NCI-H510A treated with DMSO at 0.1 percent for 48 hours (cell line): ENCODE measurements around the gene SULT4A1.

Experiments used
- DNase-seq: peaks from one replicate; lab custom pipeline; 2025; lab: John Stamatoyannopoulos, UW

SULT4A1 gene

DNA sequence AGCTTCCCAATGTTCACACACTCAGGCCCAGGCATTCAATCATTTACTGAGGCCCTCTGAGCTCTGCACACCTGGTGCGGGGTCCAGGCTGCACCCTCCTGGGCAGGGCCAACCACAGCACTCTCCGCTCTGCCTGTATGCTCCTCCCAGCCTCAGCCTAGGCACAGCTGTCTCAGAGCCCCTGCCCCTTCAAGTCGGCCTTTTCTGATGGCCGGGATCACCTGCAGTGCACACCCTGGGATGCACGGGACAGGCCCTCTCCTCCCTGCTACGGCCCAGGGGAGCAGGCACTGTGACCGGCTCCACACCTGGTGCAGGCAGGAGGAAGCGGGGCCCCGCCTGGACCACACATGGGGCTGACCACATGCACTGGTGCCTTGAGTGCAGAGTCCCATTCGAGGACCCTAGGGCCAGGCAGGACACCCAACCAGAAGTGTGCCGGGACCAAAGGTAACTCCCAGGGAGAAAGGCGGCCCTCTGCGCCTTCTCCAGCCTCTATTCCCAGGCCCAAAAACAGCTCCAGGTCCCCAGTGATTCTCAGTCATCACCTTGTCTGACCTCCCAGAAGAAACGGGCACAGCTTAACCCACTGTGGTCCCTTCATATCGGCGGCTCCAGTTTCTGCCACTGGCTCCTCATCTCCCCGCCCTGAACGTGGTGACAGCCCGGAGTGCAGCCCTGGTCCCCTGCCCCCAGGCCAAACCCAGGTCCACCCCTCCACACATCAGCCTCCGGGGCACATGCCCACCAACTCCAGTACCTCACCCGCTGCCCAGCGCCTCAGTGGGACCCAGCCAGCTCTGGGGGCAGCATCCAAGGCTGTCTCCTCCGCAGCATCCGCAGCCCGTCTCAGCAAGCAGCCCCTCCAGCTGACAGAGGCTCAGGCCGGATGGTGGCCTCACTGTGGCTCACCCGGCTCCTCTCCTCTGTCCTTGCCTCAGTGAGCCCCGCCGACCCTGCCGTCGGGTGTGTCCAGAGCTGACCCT is 17.5 kb downstream of the SULT4A1 start:
- no peak for DNase-seq

DNA sequence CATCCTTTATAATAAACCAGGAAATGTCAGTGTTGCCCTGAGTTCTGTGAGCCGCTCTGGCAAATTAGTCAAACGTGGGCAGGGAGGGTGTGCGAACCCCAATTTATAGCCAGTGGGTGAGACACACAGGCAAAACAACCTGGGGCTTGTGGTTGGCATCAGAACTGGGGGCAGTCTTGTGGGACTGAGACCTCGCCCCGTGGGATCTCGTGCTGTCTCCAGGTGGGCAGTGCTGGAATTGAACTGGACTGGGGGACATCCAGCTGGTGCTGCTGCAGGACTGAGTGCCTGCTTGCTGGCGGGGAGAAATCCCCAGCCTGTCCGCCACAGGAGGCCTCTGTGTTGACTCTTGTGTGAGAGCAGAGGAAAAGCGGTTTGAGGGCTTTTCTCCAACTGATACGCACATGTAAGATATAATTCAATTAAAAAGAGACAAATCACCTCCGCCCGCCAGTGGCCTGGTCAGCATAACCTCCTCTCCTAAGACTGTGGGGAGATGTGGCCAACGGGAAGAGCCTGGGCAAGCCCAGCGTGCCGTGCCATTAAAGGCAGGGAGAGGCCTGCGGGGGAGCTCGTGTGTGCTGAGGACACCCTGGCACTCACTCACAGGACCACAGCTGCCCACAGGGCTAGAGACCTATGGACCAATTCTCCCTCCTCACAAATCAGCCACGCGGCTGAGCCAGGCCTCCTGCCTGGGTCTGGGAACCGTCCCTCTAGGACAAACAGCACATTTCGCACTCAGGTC is 18.4 kb downstream of the SULT4A1 start:
- DNase-seq: no peak

DNA sequence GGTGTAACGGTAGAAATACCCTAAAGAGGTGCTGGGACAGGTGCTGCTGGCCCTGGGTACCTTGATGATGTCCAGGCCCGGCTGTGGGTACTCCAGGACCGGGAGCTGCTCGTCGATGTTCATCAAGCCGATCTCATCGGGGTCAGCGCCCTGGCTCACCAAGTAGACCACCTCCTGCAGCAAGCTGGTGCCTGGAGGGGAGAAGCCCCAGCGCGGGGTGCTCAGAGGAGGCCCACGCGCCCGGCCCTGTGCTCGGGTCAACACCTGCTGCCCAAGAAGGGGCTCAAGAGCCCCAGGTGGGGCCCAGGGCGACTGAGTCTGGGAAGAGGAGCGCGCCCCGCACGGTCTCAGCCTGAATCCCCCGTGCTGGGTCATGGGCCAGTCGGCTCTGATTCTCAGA is 20.6 kb downstream of the SULT4A1 start:
- no peak for DNase-seq

DNA sequence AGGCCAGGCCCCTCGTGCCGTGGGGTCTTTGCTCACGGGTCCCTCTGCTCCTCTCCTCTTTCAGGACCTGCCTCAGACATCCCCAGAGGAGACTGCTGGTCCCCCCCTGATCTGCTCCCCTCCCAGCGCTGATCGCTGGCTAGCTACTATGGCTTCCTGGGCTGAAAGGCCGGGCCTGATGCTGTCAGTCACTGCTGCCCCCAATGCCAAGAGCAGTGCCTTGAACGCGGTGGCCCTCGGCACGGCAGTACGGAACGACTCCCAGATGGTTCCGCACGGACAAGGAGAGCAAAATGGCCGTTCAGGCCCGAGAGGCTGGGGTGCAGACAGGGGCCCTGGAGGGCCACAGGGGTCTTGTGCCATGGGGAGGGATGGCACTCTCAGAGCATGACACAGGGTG is 21.5 kb downstream of the SULT4A1 start:
- DNase-seq: no peak

DNA sequence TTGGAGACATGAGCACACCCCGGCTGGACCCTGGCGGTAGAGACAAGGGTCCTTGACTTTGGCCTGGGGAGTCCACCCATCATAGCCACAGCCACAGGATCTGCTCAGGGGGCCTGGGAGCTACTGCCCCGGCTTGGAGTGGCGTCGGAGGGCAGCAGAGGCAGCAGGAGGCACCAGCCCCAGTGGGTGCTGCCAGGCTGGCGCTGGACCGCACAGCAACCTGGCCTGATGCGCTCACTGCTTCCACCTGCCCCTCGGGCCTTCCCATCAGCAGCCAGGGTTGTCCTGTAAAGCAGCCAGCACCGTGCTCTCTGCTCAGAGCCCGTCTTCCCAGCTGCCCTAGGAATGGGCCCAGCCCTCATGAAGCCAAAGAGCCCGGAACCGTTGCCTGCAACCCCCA is 21.9 kb downstream of the SULT4A1 start:
- no peak for DNase-seq

DNA sequence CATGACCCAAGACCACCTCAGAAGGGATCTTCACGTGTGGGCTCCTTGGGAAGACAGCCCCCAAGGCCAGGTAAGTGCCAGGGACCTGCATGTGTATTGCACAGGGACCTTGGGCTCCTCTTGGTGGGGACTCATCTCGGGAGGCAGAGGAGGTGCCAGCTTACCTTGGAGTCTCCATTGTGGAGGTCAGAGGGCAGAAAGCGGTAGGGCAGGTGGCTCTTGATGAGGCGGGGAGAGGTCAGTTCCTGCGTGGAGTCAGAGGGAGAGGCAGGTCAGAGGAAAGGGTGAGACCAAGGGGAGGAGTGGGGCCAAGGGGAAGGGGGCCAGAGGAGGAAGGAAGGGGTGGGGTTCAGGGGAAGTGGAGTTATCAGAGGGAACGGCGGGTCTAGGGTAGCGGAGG is 22.5 kb downstream of the SULT4A1 start:
- DNase-seq: no peak

DNA sequence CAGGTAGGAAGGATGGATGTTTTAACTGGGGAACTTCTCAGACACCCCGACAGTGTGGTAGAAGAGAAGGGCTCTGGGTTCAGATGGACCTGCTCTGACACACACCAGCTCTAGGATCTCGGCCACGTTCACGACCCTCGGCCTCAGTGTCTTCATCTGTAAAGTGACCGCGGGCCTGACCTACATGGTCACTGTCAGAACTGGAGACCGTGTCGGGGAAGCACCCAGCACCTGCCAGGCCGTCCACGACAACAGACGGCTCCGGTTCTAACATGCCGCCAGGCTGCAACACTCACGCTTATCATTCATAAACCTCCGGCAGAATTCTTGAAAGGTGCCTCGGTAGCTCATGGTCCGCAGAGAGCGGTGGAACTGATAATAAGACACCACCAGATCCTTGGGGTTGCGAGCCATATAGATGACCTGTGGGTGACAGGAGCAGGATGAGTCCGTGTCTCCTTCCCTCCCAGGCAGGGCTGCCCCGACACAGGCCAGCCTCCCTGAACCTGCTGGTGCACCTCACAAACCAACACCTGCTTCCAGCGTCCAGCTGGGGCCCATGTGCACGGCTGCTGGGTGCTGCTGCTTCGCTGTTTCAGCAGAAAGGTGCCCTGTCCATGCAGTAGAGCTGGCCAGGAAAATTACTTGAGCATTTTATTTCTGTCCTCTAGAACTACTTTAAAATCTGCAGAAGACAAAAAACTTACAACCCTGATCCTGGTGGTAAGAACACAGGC is 23.6 kb downstream of the SULT4A1 start:
- DNase-seq: no peak

DNA sequence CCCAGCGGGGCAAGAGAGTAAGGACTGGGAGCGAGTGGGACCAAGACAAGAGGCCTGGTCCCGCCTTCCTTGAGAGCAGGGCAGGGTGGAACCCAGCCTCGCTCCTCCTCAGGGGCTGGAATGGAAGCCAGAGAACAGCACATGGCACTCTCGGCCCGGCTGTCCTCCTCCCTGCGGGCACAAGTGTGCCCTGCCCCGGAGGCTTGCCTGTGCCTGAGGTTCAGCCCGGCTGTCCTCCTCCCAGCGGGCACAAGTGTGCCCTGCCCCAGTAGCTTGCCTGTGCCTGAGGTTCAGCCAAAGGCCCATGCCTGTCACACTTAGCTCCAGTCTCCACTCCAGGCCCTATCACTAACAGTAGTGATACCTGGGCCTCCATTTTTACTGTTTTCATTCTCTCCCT is 24.2 kb downstream of the SULT4A1 start:
- no peak for DNase-seq

DNA sequence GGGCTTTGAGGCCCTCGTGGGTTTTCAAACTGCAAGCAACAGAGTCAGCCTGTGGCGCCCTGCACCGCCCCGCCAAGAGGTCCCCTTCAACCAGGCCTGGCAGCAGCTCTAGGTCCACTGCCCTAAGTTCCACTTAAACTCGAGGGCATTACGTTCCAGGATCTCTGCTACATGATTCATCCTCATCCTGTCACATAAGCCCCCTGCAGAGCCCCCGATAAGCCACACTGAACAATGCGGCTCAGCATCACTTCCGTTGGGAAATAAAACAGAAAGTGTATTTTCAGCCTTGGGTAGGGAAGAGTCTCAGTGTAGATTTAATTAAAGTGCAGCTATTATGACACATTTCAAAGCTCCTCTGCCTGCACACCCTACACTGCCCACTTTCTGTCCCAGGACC is 24.6 kb downstream of the SULT4A1 start:
- DNase-seq: no peak

DNA sequence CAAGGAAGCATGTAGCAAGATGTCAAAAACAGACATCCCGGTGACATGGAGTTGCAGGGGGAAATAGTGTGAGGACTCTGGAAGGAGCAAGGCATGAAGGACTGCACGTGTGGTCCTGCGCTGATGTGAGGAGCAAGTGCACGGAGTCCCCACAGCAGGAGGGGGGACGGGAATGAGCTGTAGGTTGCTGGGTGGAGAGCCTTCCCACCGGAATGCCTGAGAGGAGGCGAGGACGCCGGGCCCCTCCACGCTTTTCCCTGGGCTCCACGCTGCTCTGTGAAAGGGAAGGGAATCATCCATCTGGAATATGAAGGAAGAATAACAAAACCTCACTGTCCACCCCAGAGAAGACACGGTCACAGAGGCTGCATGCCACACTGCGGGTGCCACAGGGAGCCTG is 26.6 kb downstream of the SULT4A1 start:
- no peak for DNase-seq

DNA sequence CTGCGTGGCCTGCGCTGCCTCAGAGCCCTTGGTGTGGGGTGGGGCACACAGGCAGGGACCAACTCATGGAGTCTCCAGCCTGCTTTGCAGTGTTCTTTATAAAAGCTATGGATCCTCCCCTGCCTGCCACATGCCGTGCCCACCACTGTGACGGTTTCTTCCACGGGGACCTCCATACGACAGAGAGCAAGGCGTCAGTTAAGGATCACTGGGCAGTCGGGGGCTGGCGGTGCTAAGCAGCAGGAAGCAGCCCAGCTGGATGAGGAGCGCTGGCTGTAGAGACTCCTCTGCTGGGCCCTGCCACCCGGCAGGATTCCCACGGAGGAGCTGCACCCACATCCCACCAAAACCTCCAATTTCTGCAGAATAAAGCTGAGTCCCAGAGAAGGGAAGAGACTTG is 27.1 kb downstream of the SULT4A1 start:
- no peak for DNase-seq

DNA sequence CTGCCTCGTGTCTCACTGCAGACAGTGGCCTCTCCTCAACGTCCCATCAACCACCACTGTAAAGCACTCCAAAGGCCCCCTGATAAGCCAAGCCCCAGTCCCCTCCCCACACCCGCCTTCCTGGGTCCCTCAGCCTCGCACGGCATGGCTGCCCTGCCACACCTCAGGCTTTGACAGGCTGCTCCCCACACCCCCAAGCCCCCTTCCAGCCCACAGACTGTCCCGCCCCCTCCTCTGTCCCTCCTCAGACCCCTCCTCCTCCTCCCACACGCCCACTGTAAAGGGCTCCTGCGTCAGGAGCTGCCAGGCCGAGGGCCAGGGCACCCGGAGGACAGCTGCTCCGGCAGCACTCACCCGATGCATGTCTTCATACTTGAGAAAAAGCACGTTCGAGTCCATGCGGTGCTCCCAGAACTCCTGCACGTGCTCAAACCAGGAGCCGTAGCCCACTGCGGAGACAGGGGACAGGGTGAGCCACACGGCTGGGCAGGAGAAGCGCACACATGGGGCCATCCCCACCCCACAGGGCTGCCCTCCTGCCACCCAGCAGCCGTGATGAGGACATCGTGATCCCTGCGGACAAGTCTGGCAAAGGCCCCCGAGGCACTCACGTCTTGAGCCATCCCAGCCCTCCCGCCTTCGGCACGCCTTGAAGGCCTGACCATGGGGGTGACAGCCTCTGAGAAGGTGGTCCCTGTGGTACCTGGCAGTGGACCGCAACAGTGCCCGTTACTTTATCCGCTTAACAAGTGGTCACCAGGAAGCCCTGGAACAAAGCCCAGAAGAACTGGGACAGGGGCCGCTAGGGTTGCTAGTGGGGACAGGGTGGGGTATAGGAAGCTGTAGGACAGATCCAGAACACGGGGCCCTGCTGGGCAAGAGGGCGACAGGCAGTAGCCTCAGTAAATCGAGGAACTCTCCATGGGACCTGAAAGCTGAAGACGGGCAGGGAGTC is 28.8 kb downstream of the SULT4A1 start:
- DNase-seq: no peak

DNA sequence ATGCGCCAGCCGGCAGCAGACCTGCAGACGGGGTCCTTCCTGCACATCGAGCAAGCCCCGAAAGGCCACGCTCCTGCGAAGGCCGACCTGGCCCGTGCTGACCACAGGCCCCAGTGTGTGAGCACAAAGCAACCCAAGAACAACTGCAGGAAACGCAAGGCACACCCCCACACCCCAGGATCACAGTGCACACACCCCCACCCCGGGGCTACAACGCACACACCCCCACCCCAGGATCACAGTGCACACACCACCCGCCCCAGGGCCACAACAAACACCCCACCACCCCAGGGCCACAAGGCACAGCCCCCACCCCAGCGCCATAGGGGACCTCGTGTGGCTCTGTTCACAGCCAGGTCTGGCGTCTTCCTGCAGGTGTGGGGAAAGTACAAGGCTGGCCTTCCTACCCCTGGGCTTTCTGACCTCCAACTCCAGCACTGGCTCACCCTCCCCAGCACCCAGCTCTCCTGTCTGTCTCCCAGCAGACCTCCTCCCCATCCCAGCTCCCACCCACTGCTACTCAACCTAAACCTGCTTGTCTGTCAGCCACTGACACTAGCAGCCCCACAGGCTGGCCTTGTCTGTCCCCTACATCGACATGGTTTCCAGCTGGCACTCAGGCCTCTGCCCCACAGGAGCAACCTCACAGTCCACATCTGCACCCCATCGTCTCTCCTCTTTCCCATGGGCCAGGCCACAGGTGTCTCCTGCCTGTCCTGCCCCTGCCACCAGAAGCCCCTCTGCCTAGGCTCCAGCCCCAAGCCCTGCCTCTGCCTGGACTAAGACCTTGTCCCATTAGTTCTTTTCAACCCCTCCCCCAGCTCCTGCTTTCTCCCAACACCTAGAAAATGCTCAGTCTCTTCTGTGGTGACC is 29.7 kb downstream of the SULT4A1 start:
- DNase-seq: no peak

DNA sequence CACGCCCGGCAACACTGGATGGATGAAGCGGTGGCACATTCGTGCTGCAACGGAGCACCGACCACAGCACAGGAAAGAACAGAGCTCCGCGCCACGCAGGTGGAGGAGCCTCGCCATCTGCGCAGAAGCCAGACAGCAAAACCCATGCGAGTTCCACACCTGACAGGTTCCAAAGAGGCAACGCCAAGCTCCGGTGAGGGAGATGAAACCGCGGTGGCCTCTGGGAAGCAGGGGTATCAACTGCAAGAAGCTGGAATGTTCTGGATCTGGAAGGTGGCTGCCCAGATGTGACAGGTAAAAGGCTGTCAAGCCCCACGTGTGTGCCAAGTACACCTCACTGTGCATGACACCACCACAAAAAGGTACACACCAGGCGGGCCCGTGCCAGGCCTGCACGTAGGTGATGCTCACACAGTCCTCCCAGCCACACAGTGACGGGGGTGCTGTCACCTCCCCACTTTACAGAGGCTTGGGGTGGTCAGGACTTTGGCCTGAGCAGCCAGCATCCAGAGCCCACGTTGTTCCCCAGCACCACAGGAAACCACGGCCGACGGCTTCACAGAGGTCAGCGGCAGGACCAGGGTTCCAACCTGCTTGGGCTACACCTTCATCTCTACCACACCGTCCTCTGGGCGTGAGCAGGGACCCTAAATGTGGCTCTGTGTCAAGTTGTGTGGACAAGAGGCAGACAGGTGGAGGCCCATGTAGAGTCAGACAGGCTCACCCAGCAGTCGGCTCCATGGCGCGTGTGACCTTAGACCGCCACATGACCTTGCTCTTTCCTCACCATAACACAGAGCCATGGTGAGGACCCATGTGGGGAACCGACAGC is 30.5 kb downstream of the SULT4A1 start:
- DNase-seq: no peak

DNA sequence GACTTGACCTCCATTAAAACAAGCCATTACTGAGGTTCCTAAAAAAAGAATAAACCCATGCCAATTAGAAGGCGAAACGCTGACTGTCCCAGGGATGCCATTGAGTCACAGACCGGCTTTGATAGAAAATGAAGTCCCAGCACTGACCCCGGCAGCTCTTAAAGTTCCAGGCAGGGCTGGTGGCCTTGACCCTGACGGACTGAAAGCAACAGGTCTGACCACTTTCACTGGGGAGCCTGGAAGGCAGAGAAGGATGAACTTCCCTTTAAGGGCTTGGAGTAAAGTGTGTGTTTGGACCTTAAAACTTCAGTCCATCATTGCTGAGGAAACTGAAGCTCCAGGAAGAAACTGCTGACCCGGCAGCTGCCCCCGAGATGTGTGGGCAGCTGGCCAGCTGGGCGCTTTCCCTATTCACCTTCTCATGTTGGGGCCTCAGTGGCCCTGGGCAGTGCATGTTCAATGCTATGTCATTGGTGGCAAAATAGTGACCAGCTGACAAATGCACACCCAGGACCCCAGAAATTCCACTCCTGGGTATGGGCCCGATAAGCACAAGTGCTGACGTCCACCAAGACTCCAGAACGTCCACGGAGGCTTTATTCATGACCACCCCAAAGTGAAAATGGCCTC is 31.3 kb downstream of the SULT4A1 start:
- DNase-seq: no peak

DNA sequence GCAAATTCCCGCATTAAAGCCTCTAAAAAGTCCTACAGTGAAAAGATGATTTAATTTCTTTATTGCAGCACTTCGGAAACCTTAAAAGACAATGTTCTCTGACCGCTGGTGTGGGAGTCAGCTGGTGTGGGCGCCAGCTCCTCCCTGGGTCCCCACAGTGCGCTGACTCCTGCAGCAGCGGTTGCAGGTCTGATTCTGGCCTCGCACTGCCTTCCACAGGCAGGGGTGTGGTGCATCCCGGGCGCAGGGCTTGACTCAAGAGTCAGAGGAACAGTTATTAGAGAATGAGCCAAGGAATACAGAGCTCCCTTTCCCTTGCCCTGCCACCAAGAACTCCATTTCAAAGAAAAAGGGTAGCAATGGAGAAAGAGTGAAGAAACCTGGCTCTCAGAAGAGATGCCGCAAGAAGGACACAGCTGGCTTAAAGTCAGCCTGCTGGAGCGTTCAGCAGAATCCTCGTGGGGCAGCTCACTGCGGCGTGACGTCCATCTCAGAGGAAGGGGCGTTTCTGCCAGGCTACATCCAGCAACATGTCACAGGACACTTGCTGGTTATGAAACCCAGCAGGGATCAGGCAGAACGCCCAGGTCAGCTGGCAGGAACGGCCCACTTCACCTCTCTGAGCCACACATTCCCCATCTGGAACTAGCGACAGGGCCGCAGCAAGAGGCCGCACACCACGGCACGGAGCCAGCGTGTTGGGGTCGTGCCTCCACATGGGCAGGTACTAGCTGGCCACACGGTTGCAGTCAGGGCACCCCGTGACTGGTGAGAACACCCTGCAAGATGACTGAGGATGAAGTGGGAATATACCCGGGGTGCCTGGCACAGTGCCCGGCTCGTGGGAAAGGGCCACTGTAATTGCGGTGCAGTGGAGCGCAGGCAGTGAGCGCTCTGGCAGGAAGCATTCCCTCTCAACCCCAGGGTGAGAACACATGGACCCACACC is 32.1 kb downstream of the SULT4A1 start:
- no peak for DNase-seq

DNA sequence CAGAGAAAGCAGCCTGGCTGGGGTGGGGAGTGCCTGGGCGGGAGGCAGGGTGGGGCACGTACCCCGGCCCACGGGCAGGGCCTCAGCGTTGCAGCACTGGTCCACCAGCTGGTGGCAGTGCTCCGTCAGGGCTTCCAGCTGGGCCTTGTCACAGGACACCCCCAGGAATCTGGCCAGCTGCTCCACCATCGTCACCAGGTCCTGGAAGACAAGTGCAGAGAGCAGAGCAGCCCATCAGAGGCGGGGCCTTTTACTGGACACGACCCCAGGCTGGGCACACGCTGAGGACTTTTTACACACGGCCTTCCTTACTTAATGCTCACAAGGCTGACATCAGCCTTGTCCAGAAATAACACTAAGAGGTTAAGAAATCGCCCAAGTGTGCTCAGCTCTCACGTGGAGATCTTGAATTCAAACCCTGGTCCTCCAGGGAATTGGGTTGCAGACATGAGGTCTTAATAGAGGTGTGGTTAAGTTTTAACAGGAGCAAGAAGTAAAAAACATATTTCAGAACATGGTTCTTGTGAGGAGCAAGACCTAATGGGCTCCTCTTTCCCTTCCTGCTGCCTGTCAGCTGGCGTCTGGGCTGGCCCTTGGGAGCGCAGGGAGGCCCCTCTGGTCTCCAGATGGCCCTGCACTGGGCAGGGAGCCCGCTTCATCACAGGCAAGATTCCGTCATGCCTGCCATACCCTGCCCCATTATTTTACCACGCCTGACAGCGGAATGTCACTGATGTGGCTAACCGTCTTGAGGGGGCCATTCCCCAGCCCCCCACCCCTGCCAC is 33.1 kb downstream of the SULT4A1 start:
- DNase-seq: no peak
